Astrocyte (in vitro differentiated cells and primary cell): ENCODE data around the gene RIC1. TPM values are rescaled to one million over a fixed set of nuclear protein-coding genes. Genes with fewer than 3 reads are reported as not detected.
A peak's percentile ranks its signal among the peaks of the same experiment; 100 is the strongest.

ENCODE experiments used
- DNase-seq: peaks from one replicate; pipeline ENCODE4 v3.0.0-alpha.2; 2010; ENCODE audit warnings: low read depth
- FAIRE-seq: peaks from 2 replicates; lab custom pipeline; 2011; peaks lifted over from hg19 to GRCh38; lab: Jason Lieb, UNC
- H2AFZ ChIP-seq: 2 replicates; pipeline ENCODE4 v1.6.0; 2012; ENCODE audit warnings: low read depth, low read length, inconsistent platforms
- H3K27ac ChIP-seq: 2 replicates; pipeline ENCODE4 v1.5.1; 2011; ENCODE audit warnings: low read depth, low read length, inconsistent platforms
- H3K27me3 ChIP-seq: 2 replicates; pipeline ENCODE4 v1.6.0; 2011; ENCODE audit warnings: low read length, inconsistent platforms; ENCODE audit not compliant: insufficient read depth
- H3K36me3 ChIP-seq: 2 replicates; pipeline ENCODE4 v1.5.1; 2011; ENCODE audit warnings: low read length, inconsistent platforms; ENCODE audit not compliant: insufficient read depth
- H3K4me1 ChIP-seq: 2 replicates; pipeline ENCODE4 v1.5.1; 2011; ENCODE audit warnings: low read length, inconsistent platforms; ENCODE audit not compliant: insufficient read depth
- H3K4me2 ChIP-seq: 2 replicates; pipeline ENCODE4 v1.6.0; 2012; ENCODE audit warnings: low read length, inconsistent platforms
- H3K4me3 ChIP-seq: 2 replicates; pipeline ENCODE4 v1.5.1; 2011; ENCODE audit warnings: low read depth, mild to moderate bottlenecking, low read length, inconsistent platforms; ENCODE audit not compliant: insufficient read depth
- H3K79me2 ChIP-seq: 2 replicates; pipeline ENCODE4 v1.6.0; 2012; ENCODE audit warnings: mild to moderate bottlenecking, low read length, inconsistent platforms; ENCODE audit not compliant: insufficient read depth
- H3K9ac ChIP-seq: 2 replicates; pipeline ENCODE4 v1.6.0; 2012; ENCODE audit warnings: mild to moderate bottlenecking, low read length, inconsistent platforms
- H3K9me3 ChIP-seq: 2 replicates; pipeline ENCODE4 v1.5.1; 2012; ENCODE audit warnings: low read depth, mild to moderate bottlenecking, low read length, inconsistent platforms; ENCODE audit not compliant: insufficient read depth
- H4K20me1 ChIP-seq: 2 replicates; pipeline ENCODE4 v1.6.0; 2012; ENCODE audit warnings: low read length, inconsistent platforms; ENCODE audit not compliant: insufficient read depth
- H3K27ac Mint-ChIP-seq: one replicate; pipeline ENCODE4 v1.8.0; 2021; ENCODE audit warnings: mild to moderate bottlenecking, mixed read lengths; ENCODE audit not compliant: unreplicated experiment
- H3K27me3 Mint-ChIP-seq: one replicate; pipeline ENCODE4 v1.8.0; 2021; ENCODE audit warnings: low read depth, mixed read lengths; ENCODE audit not compliant: unreplicated experiment
- H3K36me3 Mint-ChIP-seq: one replicate; pipeline ENCODE4 v1.8.0; 2021; ENCODE audit warnings: low read depth, mixed read lengths; ENCODE audit not compliant: unreplicated experiment
- H3K4me1 Mint-ChIP-seq: one replicate; pipeline ENCODE4 v1.8.0; 2021; ENCODE audit warnings: low read depth, mixed read lengths; ENCODE audit not compliant: unreplicated experiment
- H3K4me3 Mint-ChIP-seq: one replicate; pipeline ENCODE4 v1.8.0; 2021; ENCODE audit warnings: mild to moderate bottlenecking, moderate library complexity, mixed read lengths; ENCODE audit not compliant: unreplicated experiment
- H3K9me3 Mint-ChIP-seq: one replicate; pipeline ENCODE4 v1.8.0; 2021; ENCODE audit warnings: mild to moderate bottlenecking, mixed read lengths; ENCODE audit not compliant: unreplicated experiment
- CTCF ChIP-seq: IDR thresholded peaks from 2 replicates; pipeline ENCODE4 v1.5.1; 2011; ENCODE audit warnings: low read depth, mild to moderate bottlenecking, inconsistent platforms, low read length, moderate library complexity; ENCODE audit not compliant: insufficient read depth
- EZH2 ChIP-seq: IDR thresholded peaks from 2 replicates; pipeline ENCODE4 v1.6.1; 2012; ENCODE audit warnings: mild to moderate bottlenecking, low read length, inconsistent platforms; ENCODE audit not compliant: insufficient read depth
- total RNA-seq: library from RNA; stranded (reverse); gene quantifications from 2 replicates; pipeline ENCODE4 v1.2.1, GENCODE V29; 2021

Gene RIC1
- total RNA-seq, 1 donor from 2014 or later = 53.8 TPM

- peaks cover 62% of the 10 kb centered on the region for H3K79me2 ChIP-seq
Measured at GRCh38 chr9:5688109-5688508, 59.2 kb downstream of the RIC1 start.

DNA sequence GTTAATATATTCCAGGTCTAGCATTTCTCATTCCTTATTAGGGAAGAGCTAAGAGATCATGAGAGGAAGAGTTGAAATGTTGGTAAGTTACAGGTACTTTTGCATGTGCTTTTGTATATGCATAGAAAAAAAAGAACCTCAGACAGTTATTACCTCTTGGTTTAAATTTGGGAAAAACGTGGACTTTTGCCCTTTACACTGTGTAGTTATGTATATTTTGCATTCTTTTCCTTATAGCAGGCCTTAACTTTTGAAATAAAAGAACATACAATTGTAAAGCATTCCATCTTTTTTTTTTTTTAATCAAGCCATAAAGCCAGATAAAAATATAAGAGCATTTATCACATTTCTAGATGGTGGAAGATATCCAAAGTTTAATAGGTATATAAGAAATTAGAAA, 61.4 kb downstream of the RIC1 start:
- peaks cover 6% of the 10 kb centered on the region for H3K4me1 Mint-ChIP-seq

More at GRCh38 chr9:5688109-5688508, 59.2 kb downstream of the RIC1 start:
- Histone ChIP-seq H2AFZ (no peak overlapping the region), H3K9me3 (no peaks in the 10 kb centered on the region), H4K20me1 (peaks cover 11% of the 10 kb centered on the region), H3K36me3 (no peaks in the 10 kb centered on the region), H3K4me2 (peak overlapping the region; percentile 12), H3K27ac (no peak overlapping the region), H3K9ac (no peak overlapping the region), H3K4me3 (no peak overlapping the region), H3K4me1 (no peaks in the 10 kb centered on the region), H3K27me3 (no peaks in the 10 kb centered on the region)
- FAIRE-seq (peak; percentile 60), DNase-seq (peak; percentile 36)
- peaks cover 9% of the 10 kb centered on the region for H3K4me1 Mint-ChIP-seq
- TF ChIP-seq CTCF (no peak), EZH2 (no peak)
- H3K27ac Mint-ChIP-seq = no peak overlapping the region
- no peak overlapping the region for H3K4me3 Mint-ChIP-seq
- H3K27me3 Mint-ChIP-seq = no peaks in the 10 kb centered on the region
- H3K9me3 Mint-ChIP-seq = peaks cover 8% of the 10 kb centered on the region
- peaks cover 19% of the 10 kb centered on the region for H3K36me3 Mint-ChIP-seq

More for the DNA sequence above, 61.4 kb downstream of the RIC1 start:
- Histone ChIP-seq H3K4me1 (no peaks in the 10 kb centered on the region), H3K4me2 (no peak overlapping the region), H2AFZ (no peak overlapping the region), H3K36me3 (no peaks in the 10 kb centered on the region), H3K4me3 (no peak overlapping the region), H4K20me1 (peaks cover 11% of the 10 kb centered on the region), H3K9ac (no peak overlapping the region), H3K27ac (no peak overlapping the region), H3K27me3 (no peaks in the 10 kb centered on the region), H3K79me2 (peaks cover 59% of the 10 kb centered on the region), H3K9me3 (no peaks in the 10 kb centered on the region)
- FAIRE-seq = no peak
- no peaks in the 10 kb centered on the region for H3K27me3 Mint-ChIP-seq
- no peak for DNase-seq
- H3K36me3 Mint-ChIP-seq = peaks cover 9% of the 10 kb centered on the region
- no peak overlapping the region for H3K27ac Mint-ChIP-seq
- H3K4me3 Mint-ChIP-seq = no peak overlapping the region
- peaks cover 3% of the 10 kb centered on the region for H3K9me3 Mint-ChIP-seq
- no peak for TF ChIP-seq EZH2
- TF ChIP-seq CTCF = no peak
